B cell (primary cell): ENCODE measurements around the gene GARIN5A. TPM values are rescaled to one million over a fixed set of nuclear protein-coding genes. Genes with fewer than 3 reads are reported as not detected.

Experiments
- ATAC-seq: fragments of 200-7000 bp; cut with Tn5 transposase; one replicate; pipeline ENCODE4 v1.10.0; 2021; ENCODE audit warnings: low read depth, mild to moderate bottlenecking, moderate number of reproducible peaks, moderate library complexity
- CTCF ChIA-PET: fragments of 350-600 bp; sonication (Branson Sonifier 250); formaldehyde crosslinking; loops from one replicate; lab custom pipeline; 2021; ENCODE audit warnings: antibody characterized with exemption, inconsistent platforms; lab: Charles Lee
- POLR2A ChIA-PET: fragments of 350-600 bp; sonication (Branson Sonifier 250); formaldehyde crosslinking; loops from one replicate; lab custom pipeline; 2021; ENCODE audit warnings: antibody characterized with exemption; lab: Charles Lee
- DNase-seq: peaks from one replicate; pipeline ENCODE4 v3.0.0; 2013
- H2AFZ ChIP-seq: 2 replicates; pipeline ENCODE4 v1.6.1; 2012; ENCODE audit warnings: mild to moderate bottlenecking, low read depth, low read length; ENCODE audit not compliant: insufficient read depth, poor library complexity, severe bottlenecking
- H3K27ac ChIP-seq, 2 donors: 1 replicate in 1 of 2; 2 replicates in 1 of 2; pipeline ENCODE4 v1.5.1; 2012 to 2013; ENCODE audit warnings: low read length in 2 of 2, mild to moderate bottlenecking in 2 of 2, moderate library complexity in 1 of 2
- H3K27me3 ChIP-seq, 4 experiments: fragments of 200-600 bp in 1 of 4; sonication (generic) in 1 of 4; replicated peaks in 1 of 4; 1 replicate in 2 of 4; 2 replicates in 2 of 4; pipeline versions ENCODE4 v1.6.1 to v1.7.0; 2013 to 2016; ENCODE audit warnings: low read length in 3 of 4, mild to moderate bottlenecking in 2 of 4, mixed read lengths in 1 of 4, moderate library complexity in 1 of 4; ENCODE audit not compliant: insufficient read depth in 4 of 4, control insufficient read depth in 3 of 4; ENCODE audit errors: control extremely low read depth in 1 of 4
- H3K36me3 ChIP-seq, 2 experiments: replicated peaks in 1 of 2; 1 replicate in 1 of 2; 2 replicates in 1 of 2; pipeline versions ENCODE4 v1.6.1 to v1.7.1; 2013; ENCODE audit warnings: low read length in 1 of 2; ENCODE audit not compliant: insufficient read depth in 2 of 2, control insufficient read depth in 1 of 2; ENCODE audit errors: control extremely low read depth in 1 of 2, extremely low read depth in 1 of 2
- H3K4me1 ChIP-seq, 2 donors: fragments of 200-600 bp in 1 of 2; sonication (generic) in 1 of 2; 1 replicate in 1 of 2; 2 replicates in 1 of 2; pipeline versions ENCODE4 v1.5.1 to v1.6.1; 2013 to 2017; ENCODE audit warnings: low read length in 2 of 2; ENCODE audit not compliant: control insufficient read depth in 2 of 2, insufficient read depth in 2 of 2
- H3K4me2 ChIP-seq: replicated peaks from 2 replicates; pipeline ENCODE3; 2012; ENCODE audit warnings: mild to moderate bottlenecking, low read depth, low read length; ENCODE audit not compliant: poor library complexity, severe bottlenecking
- H3K4me3 ChIP-seq, 5 experiments: fragments of 200-600 bp in 1 of 5; sonication (generic) in 1 of 5; 1 replicate in 3 of 5; 2 replicates in 2 of 5; pipeline versions ENCODE4 v1.5.1 to v1.7.0; 2011 to 2016; ENCODE audit warnings: low read length in 4 of 5, mild to moderate bottlenecking in 4 of 5, low read depth in 2 of 5, control low read depth in 1 of 5, moderate library complexity in 1 of 5; ENCODE audit not compliant: insufficient read depth in 1 of 5; ENCODE audit errors: control extremely low read depth in 1 of 5, extremely low read depth in 1 of 5
- H3K79me2 ChIP-seq: fragments of 200-600 bp; sonication (generic); one replicate; pipeline ENCODE4 v1.6.0; 2016; ENCODE audit warnings: low read length; ENCODE audit not compliant: control insufficient read depth, insufficient read depth
- H3K9ac ChIP-seq: fragments of 200-600 bp; sonication (generic); 2 replicates; pipeline ENCODE4 v1.6.1; 2017; ENCODE audit warnings: mild to moderate bottlenecking, low read length, moderate library complexity
- H3K9me3 ChIP-seq, 3 donors: one replicate each; pipeline versions ENCODE4 v1.6.1 to v1.7.1; 2013; ENCODE audit warnings: low read length in 2 of 3; ENCODE audit not compliant: control insufficient read depth in 2 of 3, insufficient read depth in 1 of 3; ENCODE audit errors: control extremely low read depth in 1 of 3
- H4K20me1 ChIP-seq: 2 replicates; pipeline ENCODE4 v1.6.0; 2012; ENCODE audit warnings: mild to moderate bottlenecking, low read length; ENCODE audit not compliant: insufficient read depth, control insufficient read depth, poor library complexity, severe bottlenecking
- H3K27ac Mint-ChIP-seq: one replicate; pipeline ENCODE4 v1.8.0; 2021; ENCODE audit warnings: mixed read lengths
- H3K27me3 Mint-ChIP-seq: one replicate; pipeline ENCODE4 v1.8.0; 2021; ENCODE audit warnings: mixed read lengths
- H3K4me1 Mint-ChIP-seq: one replicate; pipeline ENCODE4 v1.8.0; 2021; ENCODE audit warnings: mixed read lengths
- H3K4me3 Mint-ChIP-seq: one replicate; pipeline ENCODE4 v1.8.0; 2021; ENCODE audit warnings: mixed read lengths
- H3K9me3 Mint-ChIP-seq: one replicate; pipeline ENCODE4 v1.8.0; 2022; ENCODE audit warnings: mixed read lengths; ENCODE audit not compliant: insufficient read depth
- EZH2 ChIP-seq: IDR thresholded peaks from 2 replicates; pipeline ENCODE4 v1.6.1; 2012; ENCODE audit warnings: borderline replicate concordance, low read depth, mild to moderate bottlenecking, moderate library complexity, low read length; ENCODE audit not compliant: insufficient read depth, poor library complexity, severe bottlenecking
- WGBS: methylation state at CpG from one replicate; pipeline ENCODE4 v1.1.5; 2013; ENCODE audit warnings: missing lambda C conversion rate; ENCODE audit not compliant: insufficient coverage; 5-methylcytosine and 5-hydroxymethylcytosine counted together
- intact Hi-C: fragments of 100-400 bp; cut with micrococcal nuclease; formaldehyde crosslinking; loops from one replicate; pipeline ENCODE4 v1.10.0; 2022
- polyA plus RNA-seq: library from polyadenylated mRNA; depleted of rRNA; stranded (reverse); fragments of >200 nt; gene quantifications from 2 replicates; pipeline ENCODE4 v1.2.3, GENCODE V29; 2012
- total RNA-seq, 2 donors: library from RNA; stranded (reverse); fragments of 120-200 nt in 1 of 2; gene quantifications; 1 replicate in 1 of 2; 2 replicates in 1 of 2; pipeline versions ENCODE4 v1.2.3 to v1.2.4, GENCODE V29; 2013 to 2022
- TF ChIP-seq, protein P1 (sequence below): fragments of 200-600 bp; IDR thresholded peaks from one replicate; pipeline ENCODE4 v1.8.0; 2022; ENCODE audit warnings: antibody characterized with exemption, mild to moderate bottlenecking

Gene GARIN5A
- total and polyA plus RNA-seq, 2 donors (not counting 1 experiment from before 2014, with no cell fraction given): 0.22 to 0.34 TPM

DNA sequence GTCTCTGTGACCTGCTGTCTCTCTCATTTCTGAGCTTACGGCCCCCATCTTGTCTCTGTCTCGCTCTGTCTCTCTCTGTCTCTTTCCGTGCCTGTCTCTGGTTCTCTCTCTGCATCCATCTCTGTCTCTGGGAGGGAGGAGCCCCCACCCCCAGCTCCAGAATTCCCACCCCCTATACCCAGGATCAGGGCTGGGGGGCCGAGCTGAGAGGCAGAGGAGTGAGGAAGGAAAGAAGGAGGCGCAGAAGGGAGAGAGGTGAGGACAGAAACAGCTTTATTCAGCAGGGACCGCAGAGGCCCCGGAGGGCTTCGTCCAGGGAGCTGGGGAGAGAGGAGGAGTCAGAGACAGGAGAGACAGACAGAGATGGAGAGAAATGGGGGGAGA, 20.4 kb upstream of the GARIN5A start:
- H3K9me3 ChIP-seq: peaks cover 0 to 3% (median 0%) of the 10 kb centered on the region in 3 donors
- Mint-ChIP-seq H3K4me3 (no peak overlapping the region), H3K27ac (no peak overlapping the region), H3K9me3 (no peaks in the 10 kb centered on the region), H3K27me3 (no peaks in the 10 kb centered on the region), H3K4me1 (peaks cover 5% of the 10 kb centered on the region)
- H4K20me1 ChIP-seq: no peaks in the 10 kb centered on the region
- 84% methylated on average over 5 of the region's 8 CpGs for WGBS
- intact Hi-C loops: no loop called here
- H3K4me3 ChIP-seq: no peak overlapping the region
- DNase-seq (no peak), ATAC-seq (no peak)
- ChIA-PET CTCF (no interaction called here), POLR2A (no interaction called here)
- peaks cover 5% of the 10 kb centered on the region in 2 donors for H3K4me1 ChIP-seq
- H2AFZ ChIP-seq: no peak overlapping the region
- no peaks in the 10 kb centered on the region for H3K36me3 ChIP-seq
- H3K4me2 ChIP-seq: no peak overlapping the region
- no peak overlapping the region for H3K27ac ChIP-seq
- H3K79me2 ChIP-seq: no peaks in the 10 kb centered on the region
- H3K9ac ChIP-seq: no peak overlapping the region
- TF ChIP-seq, protein P1, sequence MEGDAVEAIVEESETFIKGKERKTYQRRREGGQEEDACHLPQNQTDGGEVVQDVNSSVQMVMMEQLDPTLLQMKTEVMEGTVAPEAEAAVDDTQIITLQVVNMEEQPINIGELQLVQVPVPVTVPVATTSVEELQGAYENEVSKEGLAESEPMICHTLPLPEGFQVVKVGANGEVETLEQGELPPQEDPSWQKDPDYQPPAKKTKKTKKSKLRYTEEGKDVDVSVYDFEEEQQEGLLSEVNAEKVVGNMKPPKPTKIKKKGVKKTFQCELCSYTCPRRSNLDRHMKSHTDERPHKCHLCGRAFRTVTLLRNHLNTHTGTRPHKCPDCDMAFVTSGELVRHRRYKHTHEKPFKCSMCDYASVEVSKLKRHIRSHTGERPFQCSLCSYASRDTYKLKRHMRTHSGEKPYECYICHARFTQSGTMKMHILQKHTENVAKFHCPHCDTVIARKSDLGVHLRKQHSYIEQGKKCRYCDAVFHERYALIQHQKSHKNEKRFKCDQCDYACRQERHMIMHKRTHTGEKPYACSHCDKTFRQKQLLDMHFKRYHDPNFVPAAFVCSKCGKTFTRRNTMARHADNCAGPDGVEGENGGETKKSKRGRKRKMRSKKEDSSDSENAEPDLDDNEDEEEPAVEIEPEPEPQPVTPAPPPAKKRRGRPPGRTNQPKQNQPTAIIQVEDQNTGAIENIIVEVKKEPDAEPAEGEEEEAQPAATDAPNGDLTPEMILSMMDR: no peak
- no peak for TF ChIP-seq EZH2
- no peaks in the 10 kb centered on the region for H3K27me3 ChIP-seq

DNA sequence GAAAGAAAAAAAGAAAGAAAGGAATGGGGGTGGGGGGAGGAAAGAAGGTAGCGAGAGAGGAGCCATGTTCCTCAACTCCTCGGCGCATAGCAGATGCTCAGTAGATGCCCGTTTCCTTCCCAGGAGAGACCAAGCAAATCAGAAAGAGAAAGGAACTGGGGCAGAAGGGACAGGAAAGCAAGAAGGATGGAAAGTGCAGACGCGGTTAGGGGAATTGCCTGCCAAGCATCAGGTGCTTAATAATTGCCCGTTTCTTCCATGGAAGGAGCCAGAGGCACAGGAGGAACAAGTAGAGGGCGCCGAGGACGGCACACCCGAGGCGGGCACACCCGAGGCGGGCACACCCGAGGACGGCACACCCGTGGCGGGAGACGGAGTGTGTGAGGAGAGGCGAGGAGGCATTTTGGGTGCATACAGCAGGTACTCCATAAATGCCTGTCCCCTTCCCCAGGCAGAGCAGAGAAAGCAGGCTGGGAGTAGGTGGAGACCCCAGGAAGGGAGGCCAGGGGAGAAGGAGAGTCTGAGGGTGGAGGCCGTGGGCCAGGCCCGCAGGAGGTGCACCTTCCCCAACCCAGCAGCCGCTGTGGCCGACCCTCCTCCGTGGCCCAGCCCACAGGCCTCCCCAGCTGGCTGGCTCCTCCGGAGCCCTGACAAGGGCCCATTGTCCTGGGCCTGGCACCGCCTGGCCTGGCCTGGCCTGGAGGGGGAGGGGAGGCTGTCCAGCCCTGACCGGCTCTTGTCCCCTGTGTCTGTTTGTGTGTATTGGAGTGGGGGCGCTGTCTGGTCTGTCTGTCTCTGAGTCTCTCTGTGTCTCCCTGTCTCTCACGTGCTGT, 19.8 kb upstream of the GARIN5A start:
- no peaks in the 10 kb centered on the region for H3K79me2 ChIP-seq
- H3K9ac ChIP-seq: no peak overlapping the region
- no peaks in the 10 kb centered on the region for H3K27me3 Mint-ChIP-seq
- DNase-seq (no peak), ATAC-seq (no peak)
- H3K27ac ChIP-seq: no peak overlapping the region
- WGBS: 93% methylated on average over 23 of the region's 30 CpGs
- TF ChIP-seq EZH2: no peak
- TF ChIP-seq, protein P1: no peak
- no peak overlapping the region for H3K4me3 ChIP-seq
- CTCF ChIA-PET: no interaction called here
- no peaks in the 10 kb centered on the region for H3K36me3 ChIP-seq
- intact Hi-C loops: no loop called here
- H3K27ac Mint-ChIP-seq: no peak overlapping the region
- no peak overlapping the region for H2AFZ ChIP-seq
- H3K9me3 ChIP-seq: peaks cover 0 to 3% (median 0%) of the 10 kb centered on the region in 3 donors
- peaks cover 11% of the 10 kb centered on the region in 2 donors for H3K4me1 ChIP-seq
- H3K4me3 Mint-ChIP-seq: no peak overlapping the region
- no peaks in the 10 kb centered on the region for H3K27me3 ChIP-seq
- POLR2A ChIA-PET: no interaction called here
- no peaks in the 10 kb centered on the region for H3K9me3 Mint-ChIP-seq
- H3K4me1 Mint-ChIP-seq: peaks cover 11% of the 10 kb centered on the region
- H4K20me1 ChIP-seq: no peaks in the 10 kb centered on the region
- no peak overlapping the region for H3K4me2 ChIP-seq
